NCI-H2029 treated with DMSO at 0.1 percent for 48 hours (cell line): ENCODE data around the gene NPVF.

ENCODE experiments used
- DNase-seq: peaks from one replicate; lab custom pipeline; 2025; lab: John Stamatoyannopoulos, UW

Gene NPVF

GRCh38 chr7:25234336-25234735, 6.0 kb upstream of the NPVF start:
- no peak for DNase-seq

DNA sequence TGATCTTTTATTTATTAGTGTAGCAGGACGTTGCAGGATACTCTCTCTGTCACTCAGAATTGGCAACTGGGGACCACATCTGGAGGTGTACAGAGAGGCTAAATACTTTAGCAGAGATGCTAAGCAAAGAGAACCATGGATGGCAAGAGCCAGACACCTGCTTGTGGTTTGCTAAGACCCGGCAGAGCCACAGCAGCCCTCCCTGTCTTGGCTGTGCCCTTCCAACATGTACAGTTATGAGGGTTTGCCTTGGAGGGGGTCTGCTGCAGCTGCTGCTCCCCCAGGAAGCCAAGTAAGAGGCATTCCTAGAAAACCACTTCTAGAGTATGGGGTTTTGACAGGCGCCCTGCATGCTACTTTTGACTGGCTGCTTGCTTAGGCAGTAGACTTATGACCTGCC, 5.1 kb downstream of the NPVF start:
- DNase-seq = no peak

DNA sequence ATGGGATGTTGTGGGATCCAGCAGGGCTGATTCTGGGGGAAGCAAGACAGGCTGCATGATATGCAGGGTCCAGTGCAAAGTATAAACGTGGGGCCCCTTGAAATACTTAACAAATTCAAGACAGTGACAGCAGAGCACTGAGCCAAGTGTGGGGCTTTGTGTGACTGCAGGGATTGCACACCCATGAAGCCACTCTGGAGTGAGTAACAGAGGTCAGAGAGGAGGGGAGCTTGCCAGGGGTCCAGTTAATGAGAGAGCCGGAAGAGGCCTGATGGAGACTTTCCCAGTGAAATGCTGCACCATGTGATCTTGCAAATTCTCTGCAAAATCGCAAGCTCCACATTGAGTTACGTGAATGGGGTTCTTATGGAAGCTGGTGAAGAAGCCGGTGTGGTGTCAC, 5.6 kb downstream of the NPVF start:
- DNase-seq = no peak

- DNase-seq = no peak
Measured at GRCh38 chr7:25221009-25221408, 7.3 kb downstream of the NPVF start.

DNA sequence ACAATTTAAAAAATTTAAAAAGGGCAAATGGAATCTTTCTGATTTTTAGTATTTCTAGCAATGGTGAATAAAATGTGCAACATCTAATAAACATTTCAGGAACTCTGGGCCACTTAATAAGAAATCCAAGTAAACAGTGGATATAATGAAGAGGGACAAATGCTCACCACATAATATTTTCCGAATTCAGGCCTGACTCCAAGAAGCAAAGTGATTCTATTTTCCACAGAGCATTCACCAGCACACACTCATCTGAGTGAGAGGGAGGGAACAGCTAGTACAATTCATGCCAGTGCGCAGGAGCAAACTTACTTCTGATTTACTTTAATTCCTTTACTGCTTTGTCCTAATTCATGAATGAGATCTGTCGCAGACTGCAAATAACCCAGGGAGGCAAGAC, 10.1 kb downstream of the NPVF start:
- no peak for DNase-seq

- DNase-seq = peak; percentile 25
Measured at GRCh38 chr7:25216837-25217236, 11.4 kb downstream of the NPVF start.

DNA sequence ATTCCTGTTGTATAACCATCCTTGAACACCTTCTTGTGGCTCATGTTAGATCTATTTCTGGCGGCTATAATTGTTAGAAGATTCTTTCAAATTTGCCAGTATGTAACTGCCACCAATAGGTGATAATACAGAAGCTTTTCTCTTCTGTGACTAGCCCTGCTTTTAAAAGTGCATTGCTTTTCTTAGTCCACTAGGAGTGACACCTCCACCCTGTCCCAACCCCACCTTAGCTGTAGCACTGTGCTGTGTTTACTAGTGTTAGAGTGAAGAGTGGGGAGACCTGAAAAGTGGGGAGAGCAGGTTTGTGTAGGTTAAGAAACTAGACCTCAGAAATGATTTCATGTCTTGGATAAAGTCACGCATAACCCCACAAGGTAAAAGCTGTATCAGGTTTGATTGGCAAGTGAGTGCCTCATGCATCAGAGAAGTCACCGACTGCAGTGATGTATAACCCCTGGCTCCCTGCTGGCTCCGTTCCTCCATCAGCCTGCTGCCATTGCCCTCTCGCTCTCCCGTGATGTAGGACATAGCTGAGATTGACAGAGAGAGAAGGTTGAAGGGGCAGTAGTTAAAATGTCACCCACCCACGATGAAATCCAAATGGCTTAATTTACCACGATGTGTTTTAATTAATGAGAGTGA, 12.5 kb downstream of the NPVF start:
- no peak for DNase-seq

DNA sequence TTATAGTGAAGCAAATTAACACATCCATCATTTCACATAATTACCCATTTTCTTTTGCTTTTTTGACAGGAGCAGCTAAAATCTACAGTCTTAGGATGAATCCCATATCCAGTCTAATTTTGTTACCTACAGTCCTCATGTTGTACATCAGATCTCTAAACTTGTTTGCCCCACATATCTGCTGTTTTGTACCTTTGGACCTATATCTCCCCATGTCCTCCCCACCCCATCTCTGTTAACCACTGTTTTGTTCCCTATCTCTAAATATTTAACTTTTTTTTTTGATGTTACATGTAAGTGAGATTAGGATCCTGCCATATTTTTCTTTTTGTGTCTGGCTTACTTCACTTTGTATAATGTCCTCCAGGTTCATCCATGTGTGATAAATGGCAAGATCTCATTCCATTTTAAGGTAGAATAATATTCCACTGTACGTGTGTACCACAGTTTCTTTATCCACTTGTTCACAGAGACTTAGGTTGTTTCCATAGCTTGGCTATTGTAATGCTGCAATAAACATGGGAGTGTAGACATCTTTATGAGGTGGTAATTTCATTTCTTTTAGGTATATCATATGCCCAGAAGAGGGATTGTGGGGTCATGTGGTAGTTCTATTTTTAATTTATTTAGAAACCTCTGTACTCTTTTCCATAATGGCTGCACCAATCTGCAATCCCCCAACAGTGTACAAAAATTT, 19.6 kb downstream of the NPVF start:
- DNase-seq = no peak

DNA sequence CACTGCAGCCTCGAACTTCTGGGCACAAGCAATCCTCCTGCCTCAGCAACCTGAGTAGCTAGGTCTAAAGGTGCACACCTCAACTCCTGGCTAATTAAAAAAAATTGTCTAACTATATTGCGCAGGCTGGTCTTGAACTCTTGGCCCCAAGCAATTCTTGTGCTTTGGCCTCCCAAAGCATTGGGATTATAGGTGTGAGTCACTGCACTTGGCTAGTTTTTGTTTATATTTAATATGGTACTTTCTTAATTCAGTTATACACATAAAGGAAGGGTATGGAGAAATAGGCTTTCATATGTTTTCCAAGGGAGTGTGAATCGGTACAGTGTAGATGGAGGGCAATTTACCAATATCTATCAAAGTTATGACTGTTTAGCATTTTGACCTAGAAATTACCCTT, 20.4 kb downstream of the NPVF start:
- no peak for DNase-seq

DNA sequence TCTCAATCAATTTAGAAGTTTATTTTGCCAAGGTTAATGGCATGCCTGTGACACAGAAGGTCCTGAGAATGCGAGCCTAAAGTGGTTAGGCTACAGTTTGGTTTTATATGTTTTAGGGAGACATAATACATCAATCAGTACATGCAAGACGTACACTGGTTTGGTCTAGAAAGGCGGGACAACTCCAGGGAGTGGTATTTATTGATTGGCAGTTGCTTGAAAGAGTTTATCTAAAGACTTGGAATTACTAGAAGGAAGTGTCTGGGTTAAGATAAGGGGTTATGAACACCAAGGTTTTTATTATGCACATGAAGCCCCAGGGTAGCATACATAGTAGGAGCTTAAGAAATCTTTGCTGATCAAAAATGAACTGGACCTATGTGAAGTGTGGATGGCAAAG, 21.5 kb downstream of the NPVF start:
- DNase-seq = no peak

GRCh38 chr7:25196132-25196896, 32.0 kb downstream of the NPVF start:
- DNase-seq = no peak

DNA sequence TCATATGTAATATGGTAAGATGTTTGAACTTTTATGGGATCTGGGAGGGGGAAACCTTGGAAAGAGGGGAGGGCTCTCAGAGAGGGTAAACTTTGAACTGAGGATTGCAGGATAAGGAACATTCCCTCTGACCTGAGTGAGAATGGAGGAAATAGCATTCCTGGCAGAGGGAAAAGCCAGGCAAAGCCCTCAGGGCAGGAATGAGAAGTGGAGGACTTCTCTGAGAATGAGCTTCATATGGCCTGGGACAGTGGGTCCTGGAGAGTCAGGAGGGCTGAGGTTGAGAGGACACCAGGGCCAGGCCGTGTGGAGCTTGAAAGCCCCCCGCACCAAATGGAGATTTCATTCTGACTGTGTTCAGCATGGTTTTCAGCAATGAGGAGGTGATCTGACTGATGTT, 34.2 kb downstream of the NPVF start:
- no peak for DNase-seq

DNA sequence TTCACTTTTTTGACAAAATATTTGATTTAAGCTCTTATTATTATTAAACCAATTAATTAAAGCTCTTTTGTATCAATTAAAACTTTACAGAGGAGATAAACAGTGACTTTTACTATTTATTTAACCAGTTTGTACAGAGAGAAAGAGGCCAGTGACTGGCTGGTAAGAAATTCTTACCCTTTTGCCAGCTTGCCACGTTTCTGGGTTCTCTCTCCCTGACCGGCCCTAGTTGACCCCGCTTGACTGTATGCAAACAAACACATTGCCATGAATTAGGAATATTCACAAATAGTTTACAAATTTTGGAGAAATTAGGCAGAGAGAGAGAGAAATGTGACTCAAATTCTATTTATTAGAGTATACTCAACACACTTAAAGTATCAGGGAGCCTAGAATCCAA, 36.2 kb downstream of the NPVF start:
- no peak for DNase-seq

DNA sequence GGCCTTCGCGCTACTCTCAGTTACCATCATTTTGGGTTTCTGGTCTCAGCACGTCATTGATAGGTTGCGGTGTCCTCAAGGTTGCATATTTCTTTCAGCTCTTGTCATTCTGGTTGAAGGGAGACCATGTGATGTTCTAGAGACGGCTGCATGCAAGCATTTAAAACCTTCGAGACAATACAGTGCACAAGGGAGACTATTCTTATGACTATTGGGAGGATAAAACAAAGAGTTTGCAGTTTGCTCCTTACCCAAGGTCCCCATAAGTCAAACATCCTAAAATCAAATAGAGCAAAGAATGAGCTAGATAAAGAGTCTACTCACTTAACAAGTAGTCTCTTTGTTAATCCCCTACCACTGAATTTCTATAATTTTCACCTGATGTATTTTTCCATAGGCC, 39.1 kb downstream of the NPVF start:
- no peak for DNase-seq

DNA sequence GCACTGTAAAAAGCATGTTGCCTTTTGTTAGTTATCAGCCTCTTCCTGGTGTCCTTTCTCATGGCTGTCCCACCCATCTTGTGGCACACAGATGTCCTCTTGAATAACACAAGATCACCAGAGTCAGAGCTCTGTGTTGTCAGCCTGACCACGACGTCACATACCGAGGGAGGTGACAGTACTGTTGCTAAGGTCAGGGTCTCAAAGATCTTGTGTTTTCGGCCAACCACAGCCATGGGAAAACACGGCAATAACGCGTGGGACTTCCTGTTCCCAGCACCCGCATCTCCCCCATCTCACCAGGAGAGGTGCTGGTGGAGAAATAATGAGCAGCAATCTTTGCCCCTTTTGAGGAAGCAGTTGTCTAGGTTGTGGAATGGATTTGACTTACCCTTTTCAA, 40.4 kb downstream of the NPVF start:
- no peak for DNase-seq

DNA sequence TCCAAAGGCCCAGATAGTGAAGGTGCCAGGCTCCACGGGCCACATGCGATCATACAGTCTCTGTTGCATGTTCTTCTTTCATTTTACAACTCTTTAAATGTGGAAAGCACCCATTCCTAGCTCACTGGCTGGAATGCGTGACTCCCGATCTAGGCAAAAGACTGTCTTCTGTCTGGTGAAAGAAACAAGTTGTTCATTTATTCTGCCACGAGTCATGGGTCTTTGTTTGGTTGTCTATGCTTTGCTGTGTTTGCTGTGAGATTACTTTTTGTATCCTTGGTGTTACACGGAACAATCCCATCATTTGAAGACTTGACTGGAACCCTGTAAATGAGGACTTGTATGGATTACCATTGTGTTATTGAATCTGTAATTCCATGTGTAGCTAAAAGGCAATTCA, 41.9 kb downstream of the NPVF start:
- DNase-seq = no peak

- no peak for DNase-seq
Measured at GRCh38 chr7:25181532-25181931, 46.8 kb downstream of the NPVF start.

GRCh38 chr7:25180946-25181345, 47.3 kb downstream of the NPVF start:
- DNase-seq = no peak

DNA sequence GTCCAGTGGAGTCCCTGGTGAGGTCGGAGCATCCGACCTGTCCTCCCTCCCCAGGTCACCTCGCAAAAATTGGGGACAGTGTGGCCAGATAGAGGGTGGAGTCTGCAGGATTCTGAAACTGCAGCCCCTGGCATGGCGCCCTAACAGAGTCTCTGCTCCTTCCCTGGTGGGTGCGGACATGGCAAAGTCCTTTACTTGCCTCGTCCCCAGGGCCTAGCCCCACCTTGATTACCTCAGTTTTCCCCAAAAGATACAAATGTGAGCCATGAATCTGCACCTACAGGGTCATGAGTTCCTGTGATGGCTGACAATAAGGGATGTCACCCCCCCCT, 47.7 kb downstream of the NPVF start:
- DNase-seq = no peak

- peak; percentile 32 for DNase-seq
Measured at GRCh38 chr7:25179771-25180591, 48.3 kb downstream of the NPVF start.

DNA sequence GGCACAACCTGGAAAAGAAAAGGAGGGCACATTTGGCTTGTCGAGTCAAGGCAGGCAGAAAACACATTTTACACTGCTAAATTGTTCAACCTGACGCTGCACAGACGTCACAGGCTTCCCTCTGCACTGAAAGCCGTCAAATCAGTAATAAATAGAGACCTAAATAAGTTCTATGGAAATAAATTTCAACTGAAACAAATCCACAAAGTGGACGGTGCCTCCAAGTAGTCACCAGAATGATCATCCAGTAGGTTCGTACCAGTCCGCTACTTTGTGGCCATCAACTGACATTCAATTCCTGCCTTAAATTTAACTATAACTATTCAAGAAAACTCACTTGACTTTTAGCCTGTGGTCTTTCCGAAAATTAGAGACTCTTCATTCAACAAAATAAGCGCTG, 49.0 kb downstream of the NPVF start:
- no peak for DNase-seq
